PC-3 (cell line): ENCODE results near the gene CTPS1. TPM values are rescaled to one million over a fixed set of nuclear protein-coding genes. Genes with fewer than 3 reads are reported as not detected.

Experiments used
- ATAC-seq: fragments of 200-7000 bp; cut with Tn5 transposase; 2 replicates; pipeline ENCODE4 v1.9.1; 2020; ENCODE audit warnings: mild to moderate bottlenecking, moderate library complexity
- BruUV-seq: library from RNA; stranded (reverse); fragments of 400-500 nt; replicated peaks from 2 replicates; lab custom pipeline; 2021; lab: Mats Ljungman, UMichigan
- CTCF ChIA-PET: fragments of 300-600 bp; sonication (Branson Sonifier 250); formaldehyde crosslinking; loops from one replicate; lab custom pipeline; 2022; ENCODE audit warnings: antibody characterized with exemption; lab: Charles Lee
- POLR2A ChIA-PET: fragments of 300-600 bp; sonication (Branson Sonifier 250); formaldehyde crosslinking; loops from one replicate; lab custom pipeline; 2022; ENCODE audit warnings: antibody characterized with exemption; ENCODE audit not compliant: unreplicated experiment; lab: Charles Lee
- DNase-seq: peaks from one replicate; pipeline ENCODE4 v3.0.0-alpha.2; 2015
- H2AFZ ChIP-seq: fragments of 300-600 bp; sonication (generic); 2 replicates; pipeline ENCODE4 v1.6.0; 2016; ENCODE audit warnings: antibody characterized with exemption, low read length
- H3F3A ChIP-seq: fragments of 300-600 bp; sonication (generic); one replicate; pipeline ENCODE4 v1.6.0; 2017; ENCODE audit warnings: antibody characterized with exemption, low read length, control low read depth, mild to moderate bottlenecking; ENCODE audit not compliant: unreplicated experiment
- H3K27ac ChIP-seq: fragments of 300-600 bp; sonication (generic); 2 replicates; pipeline ENCODE4 v1.5.1; 2016; ENCODE audit warnings: mild to moderate bottlenecking, low read length
- H3K27me3 ChIP-seq: fragments of 300-600 bp; sonication (generic); 2 replicates; pipeline ENCODE4 v1.6.1; 2016; ENCODE audit warnings: low read length, mixed read lengths
- H3K36me3 ChIP-seq: fragments of 300-600 bp; sonication (generic); 2 replicates; pipeline ENCODE4 v1.6.1; 2016; ENCODE audit warnings: low read depth, mixed run types, low read length, mixed read lengths
- H3K4me1 ChIP-seq: fragments of 300-600 bp; sonication (generic); 2 replicates; pipeline ENCODE4 v1.5.1; 2016; ENCODE audit warnings: low read length; ENCODE audit not compliant: insufficient read depth
- H3K4me2 ChIP-seq: fragments of 300-600 bp; sonication (generic); 2 replicates; pipeline ENCODE4 v1.6.0; 2016; ENCODE audit warnings: low read length
- H3K4me3 ChIP-seq: fragments of 300-600 bp; sonication (generic); 2 replicates; pipeline ENCODE4 v1.5.1; 2016; ENCODE audit warnings: mild to moderate bottlenecking, low read length, mixed read lengths
- H3K79me2 ChIP-seq: fragments of 300-600 bp; sonication (generic); 2 replicates; pipeline ENCODE4 v1.6.1; 2017; ENCODE audit warnings: low read length, mixed read lengths
- H3K9ac ChIP-seq: fragments of 300-600 bp; sonication (generic); 2 replicates; pipeline ENCODE4 v1.6.0; 2016; ENCODE audit warnings: mild to moderate bottlenecking, low read length
- H3K9me2 ChIP-seq: fragments of 300-600 bp; sonication (generic); replicated peaks from 2 replicates; pipeline ENCODE4 v1.6.1; 2016; ENCODE audit warnings: mixed run types, low read length, mixed read lengths
- H3K9me3 ChIP-seq: fragments of 300-600 bp; sonication (generic); 2 replicates; pipeline ENCODE4 v1.6.1; 2016; ENCODE audit warnings: low read length, mixed read lengths
- H4K20me1 ChIP-seq: fragments of 300-600 bp; sonication (generic); 2 replicates; pipeline ENCODE4 v1.6.1; 2016; ENCODE audit warnings: low read length, mixed read lengths
- CTCF ChIP-seq: fragments of 300-600 bp; sonication (generic); conservative IDR thresholded peaks from 2 replicates; pipeline ENCODE4 v1.5.1; 2017; ENCODE audit warnings: antibody characterized with exemption, low read depth, mild to moderate bottlenecking, low read length
- EZH2 ChIP-seq: fragments of 300-600 bp; sonication (generic); IDR thresholded peaks from one replicate; pipeline ENCODE4 v1.6.1; 2017; ENCODE audit warnings: antibody characterized with exemption, mild to moderate bottlenecking, low read length; ENCODE audit not compliant: unreplicated experiment
- EZH2phosphoT487 ChIP-seq: fragments of 300-600 bp; sonication (generic); IDR thresholded peaks from 2 replicates; pipeline ENCODE4 v1.6.1; 2018; ENCODE audit warnings: mild to moderate bottlenecking, antibody characterized with exemption, low read length, borderline replicate concordance
- intact Hi-C: fragments of 100-400 bp; cut with micrococcal nuclease; formaldehyde crosslinking; loops from 2 replicates; pipeline ENCODE4 v1.9.0; 2023
- total RNA-seq: library from RNA; depleted of rRNA; stranded (reverse); fragments of >200 nt; gene quantifications from 2 replicates; pipeline ENCODE4 v1.2.3, GENCODE V29; 2014

CTPS1 gene
- total RNA-seq, 1 experiment from 2014 or later, result 63.4 TPM

GRCh38 chr1:41003127-41003639, 23.7 kb downstream of the CTPS1 start:
- Histone ChIP-seq H3K36me3 (peaks cover 86% of the 10 kb centered on the region), H3K9me2 (no peaks in the 10 kb centered on the region), H3F3A (peaks cover 11% of the 10 kb centered on the region), H3K4me2 (peak overlapping the region; percentile 6; the same call in 1 of the 2 replicates), H3K27ac (peak overlapping the region; percentile 7; the same call in 1 of the 2 replicates), H3K9me3 (no peaks in the 10 kb centered on the region), H4K20me1 (peaks cover 14% of the 10 kb centered on the region; the same call in 1 of the 2 replicates), H3K79me2 (peaks cover 9% of the 10 kb centered on the region), H3K27me3 (no peaks in the 10 kb centered on the region), H3K9ac (no peak overlapping the region), H3K4me3 (no peak overlapping the region), H2AFZ (no peak overlapping the region), H3K4me1 (peaks cover 18% of the 10 kb centered on the region)
- DNase-seq (no peak), ATAC-seq (peak; percentile 10)
- no TSS peak for BruUV-seq
- TF ChIP-seq CTCF, result no peak
- TF ChIP-seq EZH2phosphoT487, result no peak
- no peak for TF ChIP-seq EZH2
- intact Hi-C loops, result loop anchor here (1.0 to 2.0 kb wide), 4 partner anchors 22 to 155 kb away; no protein-coding TSS in a partner anchor
- CTCF ChIA-PET, result interaction anchor here (0.5 to 1.4 kb wide), 13 partner anchors 21 to 307 kb away, joined by 3 to 9 read pairs (median 5); partner anchors contain the start of gene CITED4
- POLR2A ChIA-PET, result interaction anchor here (0.6 kb wide), 1 partner anchor 24 kb away, joined by 3 read pairs; the partner anchor contains the start of gene CTPS1

- Histone ChIP-seq H3K79me2 (peaks cover 9% of the 10 kb centered on the region), H2AFZ (no peak overlapping the region), H3K4me3 (no peak overlapping the region), H3K9me3 (no peaks in the 10 kb centered on the region), H3K9ac (no peak overlapping the region), H3K27ac (peak overlapping the region; percentile 7; the same call in 1 of the 2 replicates), H3K9me2 (no peaks in the 10 kb centered on the region), H3F3A (peaks cover 11% of the 10 kb centered on the region), H3K4me1 (peaks cover 18% of the 10 kb centered on the region), H3K36me3 (peaks cover 87% of the 10 kb centered on the region), H3K4me2 (peak overlapping the region; percentile 6; the same call in 1 of the 2 replicates), H4K20me1 (peaks cover 14% of the 10 kb centered on the region; the same call in 1 of the 2 replicates), H3K27me3 (no peaks in the 10 kb centered on the region)
- intact Hi-C loops, result loop anchor here (1.0 to 2.0 kb wide), 4 partner anchors 23 to 155 kb away; no protein-coding TSS in a partner anchor
- DNase-seq, result peak; percentile 99
- TF ChIP-seq EZH2, result no peak
- peak; percentile 80 for TF ChIP-seq CTCF
- no TSS peak for BruUV-seq
- CTCF ChIA-PET, result interaction anchor here (0.5 to 1.4 kb wide), 14 partner anchors 21 to 307 kb away, joined by 3 to 9 read pairs (median 4); partner anchors contain the start of gene CITED4
- peak; percentile 99 for ATAC-seq
- POLR2A ChIA-PET, result interaction anchor here (0.6 kb wide), 1 partner anchor 24 kb away, joined by 3 read pairs; the partner anchor contains the start of gene CTPS1
These were observed 24.2 kb downstream of the CTPS1 start for GRCh38 chr1:41003640-41004220.
